Erythroblast (primary cell): ENCODE results near the gene RAB3C.

Source experiments
- GATA1 ChIP-seq: IDR thresholded peaks from 2 replicates; pipeline ENCODE4 v1.6.1; 2011; ENCODE audit warnings: low read depth, mild to moderate bottlenecking, control low read depth, low read length, moderate library complexity
- POLR2A ChIP-seq: IDR thresholded peaks from 2 replicates; pipeline ENCODE4 v1.6.1; 2011; ENCODE audit warnings: mild to moderate bottlenecking, low read length

GRCh38 chr5:58548068-58548467 is 34.8 kb upstream of the RAB3C start:
- TF ChIP-seq POLR2A: no peak
- TF ChIP-seq GATA1: no peak
